Esophagus muscularis mucosa (tissue), 4 donors: ENCODE data around the gene CAMTA1. TPM values are rescaled to one million over a fixed set of nuclear protein-coding genes. Genes with fewer than 3 reads are reported as not detected.
"Not testable (repeated sequence)": the region's sequence is repeated elsewhere in the genome, so short reads cannot be mapped to it uniquely, and the experiment has no call there.

ENCODE experiments used
- DNase-seq: peaks from one replicate; pipeline ENCODE4 v3.0.0-alpha.2; 2017; ENCODE audit errors: extremely low spot score
- H3K27ac ChIP-seq, 4 donors: fragments of 200-600 bp; sonication (generic); replicated peaks in 1 of 4; 1 replicate in 3 of 4; 2 replicates in 1 of 4; pipeline ENCODE4 v1.5.1; 2016 to 2019; ENCODE audit warnings: mild to moderate bottlenecking in 1 of 4
- H3K27me3 ChIP-seq, 4 donors: fragments of 200-600 bp; sonication (generic); one replicate each; pipeline versions ENCODE4 v1.5.1 to v1.6.0; 2016 to 2019
- H3K36me3 ChIP-seq, 4 donors: fragments of 200-600 bp; sonication (generic); one replicate each; pipeline ENCODE4 v1.5.1; 2016 to 2019
- H3K4me1 ChIP-seq, 4 donors: fragments of 200-600 bp; sonication (generic); one replicate each; pipeline ENCODE4 v1.5.1; 2016 to 2019
- H3K4me3 ChIP-seq, 4 donors: fragments of 200-600 bp; sonication (generic); 1 replicate in 2 of 4; 2 replicates in 2 of 4; pipeline ENCODE4 v1.5.1; 2016 to 2019; ENCODE audit warnings: mild to moderate bottlenecking in 4 of 4, moderate library complexity in 1 of 4
- H3K9me3 ChIP-seq, 4 donors: fragments of 200-600 bp; sonication (generic); 1 replicate in 3 of 4; 2 replicates in 1 of 4; pipeline ENCODE4 v1.5.1; 2016 to 2019
- EP300 ChIP-seq: sonication (generic); formaldehyde crosslinking; IDR thresholded peaks from one replicate; pipeline ENCODE4 v1.6.1; 2017; ENCODE audit warnings: antibody characterized with exemption
- POLR2A ChIP-seq: fragments of 450-650 bp; IDR thresholded peaks from one replicate; pipeline ENCODE4 v1.6.1; 2017; ENCODE audit warnings: antibody characterized with exemption, moderate library complexity, mild to moderate bottlenecking, low read depth
- POLR2AphosphoS5 ChIP-seq, 2 donors: sonication (generic); formaldehyde crosslinking; IDR thresholded peaks; one replicate each; pipeline ENCODE4 v1.6.1; 2017; ENCODE audit warnings: antibody characterized with exemption in 2 of 2
- WGBS: methylation state at CpG from one replicate; pipeline ENCODE4 v1.1.5; 2018; 5-methylcytosine and 5-hydroxymethylcytosine counted together
- intact Hi-C: fragments of 100-400 bp; cut with DNase I; formaldehyde crosslinking; loops from one replicate; pipeline ENCODE4 v1.15.1; 2023
- total RNA-seq, 4 donors: library from RNA; depleted of rRNA; stranded (reverse); fragments of >200 nt; gene quantifications; one replicate each; pipeline versions ENCODE4 v1.1.0 to v1.2.1, GENCODE V29; 2016
- TF ChIP-seq, protein P1 (sequence below), 3 experiments: fragments of 200-600 bp in 2 of 3; fragments of 450-650 bp in 1 of 3; sonication (generic) in 2 of 3; IDR thresholded peaks; one replicate each; pipeline ENCODE4 v1.5.1; 2017 to 2019; ENCODE audit warnings: antibody characterized with exemption in 3 of 3, mild to moderate bottlenecking in 2 of 3, moderate library complexity in 1 of 3

Gene CAMTA1
- total RNA-seq, 4 donors from 2014 or later: 109 to 226 (median 139) TPM

DNA sequence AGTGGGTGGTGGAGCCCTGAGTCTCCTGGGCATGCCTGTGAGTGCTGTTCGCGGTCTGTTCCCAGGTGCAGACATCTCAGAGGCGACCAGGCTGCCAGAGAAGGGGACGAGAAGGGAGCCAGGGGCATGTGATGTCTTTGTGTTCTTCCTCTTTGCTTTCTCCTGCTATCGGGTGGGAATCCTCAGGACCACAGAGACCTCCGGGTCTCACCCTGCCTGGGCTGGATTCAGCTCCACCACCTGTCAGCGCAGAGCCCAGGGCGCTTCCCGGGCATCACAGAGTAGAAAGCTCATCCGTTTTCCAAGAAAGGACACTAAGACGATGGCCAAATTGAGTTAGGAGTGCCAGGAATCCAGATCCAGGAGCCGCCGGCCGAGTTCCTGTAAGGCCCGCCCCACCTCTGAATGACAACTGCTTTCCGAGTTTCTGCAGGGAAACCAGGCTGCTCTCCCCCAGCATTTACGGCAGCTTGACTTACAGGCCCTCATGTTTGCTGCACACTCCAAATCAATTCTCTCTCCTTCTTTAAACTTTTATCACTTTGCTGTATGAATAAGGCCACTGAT, 130.8 kb downstream of the CAMTA1 start:
- Histone ChIP-seq H3K4me3 (no peak overlapping the region), H3K36me3 (no peaks in the 10 kb centered on the region), H3K27ac (no peak overlapping the region), H3K4me1 (no peaks in the 10 kb centered on the region), H3K9me3 (peaks cover 0 to 9% (median 3%) of the 10 kb centered on the region in 4 donors), H3K27me3 (peaks cover 0 to 80% (median 10%) of the 10 kb centered on the region in 4 donors)
- TF ChIP-seq POLR2AphosphoS5 (IDR thresholded peaks at IDR 0.05) (no peak), POLR2A (no peak), EP300 (no peak)
- TF ChIP-seq, protein P1, sequence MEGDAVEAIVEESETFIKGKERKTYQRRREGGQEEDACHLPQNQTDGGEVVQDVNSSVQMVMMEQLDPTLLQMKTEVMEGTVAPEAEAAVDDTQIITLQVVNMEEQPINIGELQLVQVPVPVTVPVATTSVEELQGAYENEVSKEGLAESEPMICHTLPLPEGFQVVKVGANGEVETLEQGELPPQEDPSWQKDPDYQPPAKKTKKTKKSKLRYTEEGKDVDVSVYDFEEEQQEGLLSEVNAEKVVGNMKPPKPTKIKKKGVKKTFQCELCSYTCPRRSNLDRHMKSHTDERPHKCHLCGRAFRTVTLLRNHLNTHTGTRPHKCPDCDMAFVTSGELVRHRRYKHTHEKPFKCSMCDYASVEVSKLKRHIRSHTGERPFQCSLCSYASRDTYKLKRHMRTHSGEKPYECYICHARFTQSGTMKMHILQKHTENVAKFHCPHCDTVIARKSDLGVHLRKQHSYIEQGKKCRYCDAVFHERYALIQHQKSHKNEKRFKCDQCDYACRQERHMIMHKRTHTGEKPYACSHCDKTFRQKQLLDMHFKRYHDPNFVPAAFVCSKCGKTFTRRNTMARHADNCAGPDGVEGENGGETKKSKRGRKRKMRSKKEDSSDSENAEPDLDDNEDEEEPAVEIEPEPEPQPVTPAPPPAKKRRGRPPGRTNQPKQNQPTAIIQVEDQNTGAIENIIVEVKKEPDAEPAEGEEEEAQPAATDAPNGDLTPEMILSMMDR (IDR thresholded peaks at IDR 0.05): no peak
- DNase-seq: no peak
- intact Hi-C loops: no loop called here
- 81% methylated on average over 16 of the region's 17 CpGs for WGBS

DNA sequence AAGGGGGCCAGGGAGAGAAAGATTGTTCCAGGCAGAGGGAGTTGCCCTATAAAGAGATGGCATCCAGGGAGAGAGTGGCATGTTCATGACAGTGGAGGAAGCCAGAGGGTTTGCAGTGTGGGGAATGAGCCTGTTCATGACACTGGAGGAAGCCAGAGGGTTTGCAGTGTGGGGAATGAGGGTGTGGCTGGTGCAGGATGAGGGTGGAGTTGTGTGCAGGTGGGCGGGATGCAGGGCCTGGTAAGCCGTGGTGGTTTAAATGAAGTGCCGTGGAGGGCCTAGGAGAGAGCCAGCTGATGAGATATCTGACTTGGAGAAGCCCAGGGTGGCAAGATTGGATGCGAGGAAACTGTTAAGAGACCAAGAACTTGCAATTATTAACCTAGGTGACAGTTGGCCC, 131.8 kb downstream of the CAMTA1 start:
- no peak overlapping the region for H3K4me3 ChIP-seq
- no peaks in the 10 kb centered on the region for H3K36me3 ChIP-seq
- peaks cover 0 to 3% (median 1%) of the 10 kb centered on the region in 4 donors for H3K4me1 ChIP-seq
- intact Hi-C loops: no loop called here
- TF ChIP-seq, protein P1 (IDR thresholded peaks at IDR 0.05): no peak
- TF ChIP-seq POLR2A (no peak), POLR2AphosphoS5 (IDR thresholded peaks at IDR 0.05) (no peak), EP300 (no peak)
- peaks cover 0 to 70% (median 10%) of the 10 kb centered on the region in 4 donors for H3K27me3 ChIP-seq
- H3K27ac ChIP-seq: no peak overlapping the region
- DNase-seq: no peak
- peaks cover 0 to 9% (median 3%) of the 10 kb centered on the region in 4 donors for H3K9me3 ChIP-seq
- WGBS: 81% methylated on average over 4 of the region's 4 CpGs

DNA sequence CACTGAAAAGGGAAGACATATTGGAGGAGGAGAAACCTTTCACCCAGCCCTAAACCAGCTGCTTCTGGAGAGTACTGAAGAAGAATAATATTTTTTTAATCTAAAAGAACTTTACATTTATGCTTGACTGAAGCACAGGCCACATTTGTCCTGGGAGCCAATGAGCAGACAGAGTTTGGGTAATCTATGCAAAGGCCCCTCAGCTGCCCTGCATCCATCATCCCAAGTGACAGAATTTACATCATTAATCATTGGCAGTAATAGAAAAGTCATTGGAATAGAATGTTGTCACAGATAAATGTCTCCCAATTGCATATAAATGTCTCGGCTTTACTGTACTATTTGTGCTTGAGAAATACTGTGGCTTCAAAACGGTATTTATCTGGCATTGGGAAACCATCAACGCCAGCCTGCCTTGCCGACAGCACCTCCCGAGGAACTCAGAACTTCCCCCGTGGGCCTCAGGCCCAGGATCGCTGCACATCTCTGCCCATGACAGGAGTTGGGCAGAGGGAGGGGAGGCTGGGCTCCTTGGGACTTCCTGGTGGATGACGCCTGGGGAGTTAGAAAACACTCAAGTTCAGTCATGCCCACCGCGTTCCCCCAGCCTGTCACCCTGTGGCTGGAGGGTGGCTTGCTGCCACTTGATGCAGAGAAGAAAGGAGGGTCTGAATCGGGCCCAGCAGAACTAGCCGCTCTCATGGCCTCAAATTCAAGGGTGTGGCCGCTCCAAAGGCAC, 133.1 kb downstream of the CAMTA1 start:
- Histone ChIP-seq H3K4me1 (peaks cover 7 to 16% (median 14%) of the 10 kb centered on the region in 4 donors), H3K4me3 (no peak overlapping the region), H3K36me3 (no peaks in the 10 kb centered on the region), H3K9me3 (peaks cover 0 to 9% (median 3%) of the 10 kb centered on the region in 4 donors), H3K27me3 (peaks cover 0 to 59% (median 10%) of the 10 kb centered on the region in 4 donors), H3K27ac (no peak overlapping the region)
- no peak for DNase-seq
- intact Hi-C loops: no loop called here
- 76% methylated on average over 13 of the region's 13 CpGs for WGBS
- TF ChIP-seq EP300 (no peak), POLR2A (no peak)

DNA sequence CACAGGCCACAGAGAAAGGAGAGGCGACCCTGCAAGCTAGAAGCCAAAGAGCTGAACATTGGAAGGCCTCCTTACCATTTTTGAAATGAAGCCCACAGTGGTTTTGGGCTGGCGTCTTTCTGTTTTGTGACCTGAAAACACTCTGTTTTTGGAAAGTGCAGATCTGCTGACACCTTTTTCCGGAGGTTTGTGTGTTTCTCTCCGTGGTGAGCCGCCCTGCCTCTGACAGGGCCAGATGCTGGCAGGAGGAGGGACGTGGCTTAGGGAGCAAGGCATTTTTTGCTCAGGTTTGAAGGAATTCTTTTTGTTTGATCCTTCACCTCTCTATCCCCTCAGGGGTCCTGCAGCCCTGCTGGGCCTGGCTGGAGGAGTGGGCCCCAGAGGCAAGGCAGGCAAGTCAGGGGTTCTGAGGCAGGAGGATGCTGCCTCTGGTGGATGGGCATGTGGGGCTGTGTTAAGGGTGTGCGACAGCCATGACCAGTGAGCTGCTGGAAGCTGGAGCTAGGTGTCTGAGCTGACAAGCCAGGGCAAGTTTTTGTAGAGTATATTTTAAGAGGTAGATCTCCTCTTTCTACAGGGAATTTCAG, 133.8 kb downstream of the CAMTA1 start:
- Histone ChIP-seq H3K9me3 (peaks cover 0 to 3% (median 0%) of the 10 kb centered on the region in 4 donors), H3K4me3 (no peak overlapping the region), H3K36me3 (no peaks in the 10 kb centered on the region), H3K4me1 (peaks cover 7 to 19% (median 17%) of the 10 kb centered on the region in 4 donors), H3K27ac (no peak overlapping the region), H3K27me3 (peaks cover 0 to 52% (median 8%) of the 10 kb centered on the region in 4 donors)
- no peak for TF ChIP-seq POLR2AphosphoS5 (IDR thresholded peaks at IDR 0.05)
- TF ChIP-seq EP300: no peak
- TF ChIP-seq, protein P1 (IDR thresholded peaks at IDR 0.05): no peak
- TF ChIP-seq POLR2A: no peak
- WGBS: 87% methylated on average over 7 of the region's 7 CpGs
- intact Hi-C loops: no loop called here
- no peak for DNase-seq

DNA sequence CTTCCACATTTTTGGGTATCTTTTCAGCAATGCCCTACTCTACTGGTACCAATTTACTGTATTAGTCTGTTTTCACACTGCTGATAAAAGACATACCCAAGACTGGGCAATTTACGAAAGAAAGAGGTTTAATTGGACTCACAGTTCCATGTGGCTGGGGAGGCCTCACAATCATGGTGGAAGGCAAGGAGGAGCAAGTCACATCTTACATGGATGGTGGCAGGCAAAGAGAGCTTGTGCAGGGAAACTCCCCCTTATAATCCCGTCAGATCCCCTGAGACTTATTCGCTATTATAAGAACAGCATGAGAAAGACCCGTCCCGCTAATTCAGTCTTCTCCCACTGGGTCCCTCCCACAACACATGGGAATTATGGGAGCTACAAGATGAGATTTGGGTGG, 136.3 kb downstream of the CAMTA1 start:
- H3K27me3 ChIP-seq: peaks cover 0 to 31% (median 0%) of the 10 kb centered on the region in 4 donors
- H3K4me3 ChIP-seq: not testable (repeated sequence)

More for the DNA sequence above, 136.3 kb downstream of the CAMTA1 start:
- DNase-seq, H3K9me3 ChIP-seq, H3K36me3 ChIP-seq, H3K27ac ChIP-seq, intact Hi-C loops: not testable (repeated sequence)
- 96% methylated on average over 5 of the region's 5 CpGs for WGBS
- H3K4me1 ChIP-seq: peaks cover 7 to 26% (median 23%) of the 10 kb centered on the region in 4 donors
